Suprapubic skin (tissue), 3 donors: ENCODE data around the gene NSUN7.

Experiments
- EP300 ChIP-seq: sonication (generic); formaldehyde crosslinking; IDR thresholded peaks from one replicate; pipeline ENCODE4 v1.6.1; 2017; ENCODE audit warnings: antibody characterized with exemption
- POLR2A ChIP-seq, 2 donors: fragments of 450-650 bp; IDR thresholded peaks; one replicate each; pipeline ENCODE4 v1.6.1; 2017; ENCODE audit warnings: antibody characterized with exemption in 2 of 2, mild to moderate bottlenecking in 2 of 2, moderate library complexity in 2 of 2
- TF ChIP-seq, protein P1 (sequence below), 2 donors: fragments of 200-600 bp in 1 of 2; fragments of 450-650 bp in 1 of 2; sonication (generic) in 1 of 2; IDR thresholded peaks; one replicate each; pipeline ENCODE4 v1.5.1; 2016 to 2019; ENCODE audit warnings: antibody characterized with exemption in 2 of 2, mild to moderate bottlenecking in 1 of 2, moderate library complexity in 1 of 2

DNA sequence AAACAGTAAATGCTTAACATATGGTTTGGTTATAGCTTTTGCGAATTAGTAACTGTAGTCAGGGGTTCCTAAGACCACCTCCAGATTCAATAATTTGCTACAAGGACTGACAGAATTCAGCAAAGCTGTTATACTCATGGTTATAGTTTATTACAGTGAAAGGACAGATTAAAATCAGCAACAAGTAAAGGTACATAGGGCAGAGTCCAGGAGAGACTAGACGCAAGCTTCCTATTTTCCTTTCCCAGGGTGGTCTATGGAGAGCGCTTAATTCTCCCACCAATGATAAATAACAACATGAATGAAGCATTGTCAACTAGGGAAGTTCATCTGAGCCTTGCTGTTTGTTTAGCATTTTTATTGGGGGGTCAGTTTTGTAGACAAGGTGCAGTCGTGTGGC is 5.9 kb downstream of the NSUN7 start:
- TF ChIP-seq, protein P1, sequence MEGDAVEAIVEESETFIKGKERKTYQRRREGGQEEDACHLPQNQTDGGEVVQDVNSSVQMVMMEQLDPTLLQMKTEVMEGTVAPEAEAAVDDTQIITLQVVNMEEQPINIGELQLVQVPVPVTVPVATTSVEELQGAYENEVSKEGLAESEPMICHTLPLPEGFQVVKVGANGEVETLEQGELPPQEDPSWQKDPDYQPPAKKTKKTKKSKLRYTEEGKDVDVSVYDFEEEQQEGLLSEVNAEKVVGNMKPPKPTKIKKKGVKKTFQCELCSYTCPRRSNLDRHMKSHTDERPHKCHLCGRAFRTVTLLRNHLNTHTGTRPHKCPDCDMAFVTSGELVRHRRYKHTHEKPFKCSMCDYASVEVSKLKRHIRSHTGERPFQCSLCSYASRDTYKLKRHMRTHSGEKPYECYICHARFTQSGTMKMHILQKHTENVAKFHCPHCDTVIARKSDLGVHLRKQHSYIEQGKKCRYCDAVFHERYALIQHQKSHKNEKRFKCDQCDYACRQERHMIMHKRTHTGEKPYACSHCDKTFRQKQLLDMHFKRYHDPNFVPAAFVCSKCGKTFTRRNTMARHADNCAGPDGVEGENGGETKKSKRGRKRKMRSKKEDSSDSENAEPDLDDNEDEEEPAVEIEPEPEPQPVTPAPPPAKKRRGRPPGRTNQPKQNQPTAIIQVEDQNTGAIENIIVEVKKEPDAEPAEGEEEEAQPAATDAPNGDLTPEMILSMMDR (IDR thresholded peaks at IDR 0.05): no peak
- TF ChIP-seq POLR2A (IDR thresholded peaks at IDR 0.05) (no peak), EP300 (no peak)
